Measurements from ENCODE around the gene MYLK. TPM values are rescaled to one million over a fixed set of nuclear protein-coding genes. Genes with fewer than 3 reads are reported as not detected.

MYLK gene
- polyA plus RNA-seq, 3 donors from 2014 or later: 0.36 to 3.7 (median 0.89) TPM

DNA sequence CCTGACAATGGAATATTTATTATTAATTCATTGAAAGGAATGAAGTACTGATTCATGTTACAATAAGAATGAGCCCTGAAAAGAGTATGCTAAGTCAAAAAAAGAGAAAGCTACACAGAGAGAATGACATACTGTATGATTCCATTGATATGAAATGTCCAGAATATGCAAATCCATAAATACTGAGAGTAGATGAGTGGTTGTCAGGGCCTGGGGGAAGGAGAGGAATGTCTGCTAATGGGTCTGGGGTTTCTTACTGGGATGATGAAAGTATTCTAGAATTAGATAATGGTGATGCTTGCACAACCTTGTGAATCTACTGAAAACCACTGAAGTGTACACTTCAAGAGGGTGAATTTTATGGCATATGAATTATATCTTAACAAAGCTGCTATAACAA, 219.4 kb downstream of the MYLK start:
- Mint-ChIP-seq H3K27ac (no peak overlapping the region), H3K36me3 (no peaks in the 10 kb centered on the region), H3K4me1 (peaks cover 2 to 8% of the 10 kb centered on the region in 2 donors), H3K9me3 (no peaks in the 10 kb centered on the region), H3K4me3 (no peak overlapping the region), H3K27me3 (ENCODE audit: low read depth in 3 of 3) (peaks cover 2 to 13% (median 4%) of the 10 kb centered on the region in 3 donors)
- DNase-seq: no peak

GRCh38 chr3:123663977-123664376, 220.2 kb downstream of the MYLK start:
- H3K27me3 Mint-ChIP-seq (ENCODE audit: low read depth in 3 of 3): peaks cover 2 to 13% (median 4%) of the 10 kb centered on the region in 3 donors
- H3K4me3 Mint-ChIP-seq: no peak overlapping the region
- H3K4me1 Mint-ChIP-seq: peaks cover 2 to 8% of the 10 kb centered on the region in 2 donors
- no peaks in the 10 kb centered on the region for H3K9me3 Mint-ChIP-seq
- no peaks in the 10 kb centered on the region for H3K36me3 Mint-ChIP-seq
- DNase-seq: no peak
- H3K27ac Mint-ChIP-seq: no peak overlapping the region

GRCh38 chr3:123661973-123662372, 222.2 kb downstream of the MYLK start:
- no peaks in the 10 kb centered on the region for H3K36me3 Mint-ChIP-seq
- peaks cover 0 to 7% (median 0%) of the 10 kb centered on the region in 6 donors for H3K9me3 Mint-ChIP-seq
- no peak for DNase-seq
- H3K4me3 Mint-ChIP-seq: no peak overlapping the region
- H3K27ac Mint-ChIP-seq: no peak overlapping the region
- peaks cover 4 to 10% (median 4%) of the 10 kb centered on the region in 3 donors for H3K27me3 Mint-ChIP-seq (ENCODE audit: low read depth in 3 of 3)
- H3K4me1 Mint-ChIP-seq: peaks cover 0 to 2% of the 10 kb centered on the region in 2 donors

GRCh38 chr3:123660900-123661299, 223.2 kb downstream of the MYLK start:
- no peaks in the 10 kb centered on the region for H3K36me3 Mint-ChIP-seq
- no peak overlapping the region for H3K27ac Mint-ChIP-seq
- H3K27me3 Mint-ChIP-seq (ENCODE audit: low read depth in 3 of 3): peaks cover 4 to 12% (median 5%) of the 10 kb centered on the region in 3 donors
- no peaks in the 10 kb centered on the region for H3K4me1 Mint-ChIP-seq
- peaks cover 0 to 11% (median 0%) of the 10 kb centered on the region in 6 donors for H3K9me3 Mint-ChIP-seq
- H3K4me3 Mint-ChIP-seq: no peak overlapping the region
- DNase-seq: no peak

DNA sequence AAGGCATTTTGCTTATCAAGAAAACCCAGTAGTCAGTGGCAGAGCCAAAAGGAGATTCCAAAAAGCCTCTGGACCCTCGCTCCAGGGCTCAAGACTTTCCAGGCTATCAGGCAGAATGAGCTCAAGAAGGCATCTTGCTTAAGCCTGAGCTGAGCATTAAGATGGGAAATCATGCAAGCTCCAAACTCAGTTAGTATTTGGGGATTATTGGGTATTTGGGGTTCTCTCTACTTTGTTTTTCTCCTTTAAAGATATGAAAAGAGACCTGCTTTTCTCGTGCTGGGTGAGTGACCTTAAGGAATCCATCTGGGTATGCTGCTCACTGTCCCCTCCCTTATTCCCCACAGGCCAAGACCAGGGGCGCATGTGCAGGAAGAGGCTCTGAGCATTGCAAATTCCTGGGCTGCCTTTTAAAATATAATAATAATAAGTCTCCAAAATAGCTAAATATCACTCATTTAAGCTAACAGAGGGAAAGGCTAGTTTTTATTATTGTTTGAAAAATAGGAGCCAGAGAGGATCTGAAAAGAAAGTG, 223.9 kb downstream of the MYLK start:
- H3K27ac Mint-ChIP-seq: no peak overlapping the region
- H3K4me1 Mint-ChIP-seq: no peaks in the 10 kb centered on the region
- no peak overlapping the region for H3K4me3 Mint-ChIP-seq
- DNase-seq: no peak
- H3K36me3 Mint-ChIP-seq: no peaks in the 10 kb centered on the region
- peaks cover 4 to 12% (median 5%) of the 10 kb centered on the region in 3 donors for H3K27me3 Mint-ChIP-seq (ENCODE audit: low read depth in 3 of 3)
- peaks cover 0 to 11% (median 0%) of the 10 kb centered on the region in 6 donors for H3K9me3 Mint-ChIP-seq

GRCh38 chr3:123658852-123659206, 225.3 kb downstream of the MYLK start:
- Mint-ChIP-seq H3K27me3 (ENCODE audit: low read depth in 3 of 3) (peaks cover 5 to 12% (median 6%) of the 10 kb centered on the region in 3 donors), H3K4me3 (no peak overlapping the region), H3K36me3 (no peaks in the 10 kb centered on the region), H3K4me1 (no peaks in the 10 kb centered on the region), H3K27ac (no peak overlapping the region), H3K9me3 (peaks cover 0 to 11% (median 0%) of the 10 kb centered on the region in 6 donors)
- DNase-seq: no peak

DNA sequence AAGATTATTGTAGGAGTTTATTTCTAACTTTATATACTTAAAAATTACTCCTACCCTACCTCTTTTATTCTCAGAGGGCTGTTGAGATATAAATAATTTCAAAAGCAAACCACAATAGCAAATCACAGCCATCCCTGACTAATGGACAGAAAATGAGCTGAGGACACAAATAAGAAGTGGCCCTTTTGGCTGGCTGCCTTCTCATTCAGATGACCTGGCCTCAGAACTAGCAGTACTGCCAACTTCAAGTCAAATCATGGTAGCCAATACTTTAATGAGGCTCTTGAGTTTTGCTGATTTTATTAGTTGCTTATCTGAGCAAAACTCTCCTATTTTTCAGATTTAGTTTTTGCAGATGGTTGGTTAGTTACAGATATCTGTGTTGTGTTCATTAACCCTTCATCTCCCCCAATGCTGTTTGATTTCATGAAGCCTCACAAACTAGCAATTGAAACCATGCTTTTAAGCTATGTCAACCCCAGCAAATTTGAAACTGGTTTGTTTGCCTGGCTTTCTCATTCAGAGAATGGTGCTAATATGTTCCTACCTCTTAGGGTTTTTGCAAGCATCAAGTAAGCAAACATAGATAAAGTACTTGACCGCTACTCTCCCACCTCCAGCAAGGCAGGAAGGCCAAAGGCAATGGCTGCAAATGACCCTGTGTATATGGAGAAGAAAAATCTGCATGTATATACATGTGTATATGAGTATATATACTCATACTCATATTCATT, 225.8 kb downstream of the MYLK start:
- DNase-seq: no peak
- H3K27me3 Mint-ChIP-seq (ENCODE audit: low read depth in 3 of 3): peaks cover 3 to 9% (median 6%) of the 10 kb centered on the region in 3 donors
- no peaks in the 10 kb centered on the region for H3K36me3 Mint-ChIP-seq
- H3K4me1 Mint-ChIP-seq: no peaks in the 10 kb centered on the region
- H3K9me3 Mint-ChIP-seq: peaks cover 0 to 11% (median 0%) of the 10 kb centered on the region in 6 donors
- H3K4me3 Mint-ChIP-seq: no peak overlapping the region
- no peak overlapping the region for H3K27ac Mint-ChIP-seq

DNA sequence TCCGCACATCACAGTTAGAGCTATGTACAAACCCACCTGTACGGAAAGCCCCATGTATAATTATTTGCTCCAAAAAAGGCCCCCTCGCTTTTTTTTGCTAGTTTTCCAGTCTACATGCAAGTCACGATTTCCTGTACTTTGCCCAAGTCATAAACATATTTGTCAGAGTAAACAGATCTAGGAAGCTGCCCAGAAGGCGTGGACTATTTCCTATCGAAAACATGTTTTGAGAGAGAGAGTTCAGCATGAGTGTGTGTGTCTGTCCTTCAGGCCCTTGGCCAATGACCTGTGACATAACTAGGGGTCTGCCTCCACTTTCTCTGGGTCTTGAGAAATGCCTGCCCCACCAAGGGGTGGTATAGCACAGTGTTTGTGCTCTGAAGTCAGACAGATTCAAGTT, 226.6 kb downstream of the MYLK start:
- DNase-seq: no peak
- H3K27me3 Mint-ChIP-seq (ENCODE audit: low read depth in 3 of 3): peaks cover 3 to 4% (median 4%) of the 10 kb centered on the region in 3 donors

GRCh38 chr3:123657111-123657510, 227.0 kb downstream of the MYLK start:
- no peaks in the 10 kb centered on the region for H3K36me3 Mint-ChIP-seq
- H3K4me3 Mint-ChIP-seq: no peak overlapping the region
- H3K27ac Mint-ChIP-seq: no peak overlapping the region
- H3K9me3 Mint-ChIP-seq: peaks cover 0 to 11% (median 0%) of the 10 kb centered on the region in 6 donors
- peaks cover 3 to 4% (median 4%) of the 10 kb centered on the region in 3 donors for H3K27me3 Mint-ChIP-seq (ENCODE audit: low read depth in 3 of 3)
- DNase-seq: no peak
- H3K4me1 Mint-ChIP-seq: no peaks in the 10 kb centered on the region

More for the DNA sequence above, 226.6 kb downstream of the MYLK start:
- Mint-ChIP-seq H3K36me3 (no peaks in the 10 kb centered on the region), H3K4me3 (no peak overlapping the region), H3K9me3 (peaks cover 0 to 11% (median 0%) of the 10 kb centered on the region in 6 donors), H3K4me1 (no peaks in the 10 kb centered on the region), H3K27ac (no peak overlapping the region)

GRCh38 chr3:123656691-123657090, 227.4 kb downstream of the MYLK start:
- Mint-ChIP-seq H3K27ac (no peak overlapping the region), H3K9me3 (peaks cover 0 to 11% (median 0%) of the 10 kb centered on the region in 6 donors), H3K27me3 (ENCODE audit: low read depth in 3 of 3) (peaks cover 3 to 4% (median 4%) of the 10 kb centered on the region in 3 donors), H3K4me1 (no peaks in the 10 kb centered on the region), H3K36me3 (no peaks in the 10 kb centered on the region), H3K4me3 (no peak overlapping the region)
- no peak for DNase-seq

- Mint-ChIP-seq H3K9me3 (peaks cover 0 to 11% (median 0%) of the 10 kb centered on the region in 6 donors), H3K36me3 (no peaks in the 10 kb centered on the region), H3K27me3 (ENCODE audit: low read depth in 3 of 3) (peaks cover 3 to 4% (median 4%) of the 10 kb centered on the region in 3 donors), H3K27ac (no peak overlapping the region), H3K4me3 (no peak overlapping the region), H3K4me1 (no peaks in the 10 kb centered on the region)
- no peak for DNase-seq
These were observed 227.9 kb downstream of the MYLK start for GRCh38 chr3:123656274-123656673.

DNA sequence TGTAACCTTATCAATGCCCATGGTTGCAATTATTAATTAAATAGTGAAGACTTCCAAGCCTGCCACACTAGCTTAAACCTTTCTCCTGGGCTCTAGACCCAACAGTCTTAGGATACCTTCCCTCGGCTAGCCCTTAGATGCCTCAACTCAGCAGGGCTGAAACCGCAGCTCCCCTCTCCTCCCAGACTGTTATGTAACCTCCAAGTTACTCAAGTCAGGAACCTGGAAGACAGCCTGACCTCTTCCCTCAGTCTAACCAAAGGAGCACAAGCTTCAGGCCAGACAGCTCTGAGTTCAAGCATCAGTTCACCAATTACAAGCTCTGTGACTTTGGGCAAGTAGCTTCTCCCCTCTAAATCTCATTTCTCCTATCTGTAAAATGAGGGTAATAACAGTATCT, 228.7 kb downstream of the MYLK start:
- no peak overlapping the region for H3K27ac Mint-ChIP-seq
- H3K27me3 Mint-ChIP-seq (ENCODE audit: low read depth in 3 of 3): peaks cover 3 to 4% (median 4%) of the 10 kb centered on the region in 3 donors
- H3K36me3 Mint-ChIP-seq: no peaks in the 10 kb centered on the region
- H3K4me1 Mint-ChIP-seq: no peaks in the 10 kb centered on the region
- no peak for DNase-seq
- peaks cover 0 to 11% (median 0%) of the 10 kb centered on the region in 6 donors for H3K9me3 Mint-ChIP-seq
- H3K4me3 Mint-ChIP-seq: no peak overlapping the region

DNA sequence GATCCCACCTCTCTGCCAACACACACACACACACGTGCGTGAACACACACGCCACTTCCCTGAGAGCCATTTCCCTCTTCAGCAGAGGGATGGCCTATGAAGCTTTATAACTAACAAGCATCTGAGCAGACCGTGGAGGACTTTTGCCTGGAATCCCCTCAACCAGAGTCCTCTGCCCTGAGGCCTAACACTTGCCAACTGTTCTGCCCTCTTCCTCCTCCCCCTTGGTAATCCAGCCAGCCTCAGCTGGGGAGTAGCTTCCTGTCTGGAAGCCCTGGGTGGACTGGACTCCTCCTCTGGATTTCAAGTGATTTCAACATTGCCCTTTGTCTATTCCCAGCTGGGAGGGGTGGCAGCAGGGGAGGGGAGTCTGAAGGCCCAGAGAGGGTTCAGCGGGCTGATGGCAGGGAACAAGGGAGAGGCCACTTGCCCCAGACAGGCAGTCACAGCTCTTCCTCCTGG, 230.9 kb downstream of the MYLK start:
- Mint-ChIP-seq H3K4me1 (no peaks in the 10 kb centered on the region), H3K9me3 (peaks cover 0 to 11% (median 0%) of the 10 kb centered on the region in 6 donors), H3K27me3 (ENCODE audit: low read depth in 3 of 3) (peaks cover 3 to 4% (median 4%) of the 10 kb centered on the region in 3 donors), H3K36me3 (no peaks in the 10 kb centered on the region), H3K4me3 (no peak overlapping the region), H3K27ac (no peak overlapping the region)
- no peak for DNase-seq

DNA sequence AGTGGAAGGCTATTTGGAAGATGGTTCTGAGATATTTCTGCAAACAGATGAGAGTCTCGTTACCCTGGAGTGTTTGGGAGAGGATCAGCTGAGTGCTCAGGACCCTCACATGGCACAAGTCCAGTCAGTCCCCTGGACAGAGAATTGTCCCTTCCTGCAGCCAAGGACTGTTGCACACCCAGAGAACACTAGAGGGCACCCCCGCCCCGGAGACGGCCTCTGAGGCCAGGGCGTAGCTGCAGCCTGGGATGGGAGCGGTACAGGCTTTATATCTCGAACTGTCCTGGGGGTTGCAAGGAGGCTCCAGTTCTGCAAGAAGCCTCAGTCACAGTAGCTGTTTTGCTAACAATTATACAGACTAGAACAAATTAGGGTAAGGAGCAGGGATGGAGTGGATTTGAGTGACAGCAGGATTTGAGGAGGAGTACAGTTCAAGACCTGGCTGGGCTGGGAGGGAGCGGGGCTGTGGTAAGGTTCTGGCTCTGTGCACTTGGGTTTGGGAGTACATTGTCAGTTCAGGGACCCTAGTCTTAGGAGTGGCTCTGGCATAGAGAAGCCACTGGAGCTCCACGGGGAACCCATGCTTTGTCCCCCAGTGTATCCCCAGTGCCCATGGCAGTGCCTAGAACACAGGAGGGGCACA, 231.7 kb downstream of the MYLK start:
- peaks cover 0 to 8% (median 0%) of the 10 kb centered on the region in 6 donors for H3K9me3 Mint-ChIP-seq
- peaks cover 3 to 4% (median 4%) of the 10 kb centered on the region in 3 donors for H3K27me3 Mint-ChIP-seq (ENCODE audit: low read depth in 3 of 3)
- H3K27ac Mint-ChIP-seq: no peak overlapping the region
- peak in 1 of 3 donors; percentile 15 for DNase-seq
- H3K4me1 Mint-ChIP-seq: no peaks in the 10 kb centered on the region
- no peaks in the 10 kb centered on the region for H3K36me3 Mint-ChIP-seq
- H3K4me3 Mint-ChIP-seq: no peak overlapping the region

Data from immature natural killer cell (primary cell).